Head of caudate nucleus (tissue), 42 donors: ENCODE results near the gene PRM1.

Experiments
- DNase-seq, 42 donors: peaks; one replicate each; pipeline versions ENCODE4 v3.0.0 to v3.0.0-alpha.2; 2020 to 2021; ENCODE audit warnings: mixed read lengths in 7 of 42
- intact Hi-C: fragments of 100-400 bp; cut with DNase I; formaldehyde crosslinking; loops from one replicate; pipeline ENCODE4 v1.15.0; 2022

The PRM1 gene

GRCh38 chr16:11231367-11231970, 49.7 kb downstream of the PRM1 start:
- intact Hi-C loops: no loop called here
- DNase-seq: no peak
